Epithelial cell of esophagus (primary cell): Measurements from ENCODE around the gene FKBP5.

Source experiments
- DNase-seq: peaks from one replicate; pipeline ENCODE4 v3.0.0; 2010; ENCODE audit warnings: low read depth
- H3K4me3 ChIP-seq: 2 replicates; pipeline ENCODE4 v1.5.1; 2011; ENCODE audit warnings: mild to moderate bottlenecking, low read length, control low read depth
- CTCF ChIP-seq: IDR thresholded peaks from 2 replicates; pipeline ENCODE4 v1.5.1; 2011; ENCODE audit warnings: low read depth, mild to moderate bottlenecking, low read length, control low read depth, inconsistent platforms; ENCODE audit not compliant: insufficient read depth; ENCODE audit errors: missing control alignments

Gene FKBP5

GRCh38 chr6:35592178-35592577, 96.5 kb downstream of the FKBP5 start:
- no peak for DNase-seq
- no peak for TF ChIP-seq CTCF
- H3K4me3 ChIP-seq = no peak overlapping the region

DNA sequence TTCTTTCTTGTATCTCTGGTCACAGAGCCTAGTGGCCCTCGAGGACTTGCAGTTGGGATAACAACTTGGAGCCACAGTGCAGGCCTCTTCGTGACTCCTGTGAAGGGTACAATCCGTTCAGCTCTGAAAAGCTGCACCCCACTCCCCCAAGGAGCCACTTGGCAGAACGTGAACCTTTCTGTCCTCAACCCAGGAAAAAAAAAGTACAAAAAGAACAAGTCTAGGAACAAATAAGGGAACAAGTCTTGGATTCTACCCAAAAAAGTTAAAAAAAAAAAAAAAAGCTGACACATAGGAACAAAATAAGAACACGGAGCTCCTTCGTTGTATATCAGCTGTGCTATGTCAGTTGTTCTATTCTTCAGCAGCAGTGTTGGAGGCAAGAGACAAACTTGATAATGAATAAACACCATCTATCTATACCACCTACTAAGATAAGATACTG, 98.1 kb downstream of the FKBP5 start:
- DNase-seq = no peak
- TF ChIP-seq CTCF = no peak

GRCh38 chr6:35589904-35590303, 98.8 kb downstream of the FKBP5 start:
- DNase-seq = no peak
- no peak for TF ChIP-seq CTCF

More for the DNA sequence above, 98.1 kb downstream of the FKBP5 start:
- no peak overlapping the region for H3K4me3 ChIP-seq

DNA sequence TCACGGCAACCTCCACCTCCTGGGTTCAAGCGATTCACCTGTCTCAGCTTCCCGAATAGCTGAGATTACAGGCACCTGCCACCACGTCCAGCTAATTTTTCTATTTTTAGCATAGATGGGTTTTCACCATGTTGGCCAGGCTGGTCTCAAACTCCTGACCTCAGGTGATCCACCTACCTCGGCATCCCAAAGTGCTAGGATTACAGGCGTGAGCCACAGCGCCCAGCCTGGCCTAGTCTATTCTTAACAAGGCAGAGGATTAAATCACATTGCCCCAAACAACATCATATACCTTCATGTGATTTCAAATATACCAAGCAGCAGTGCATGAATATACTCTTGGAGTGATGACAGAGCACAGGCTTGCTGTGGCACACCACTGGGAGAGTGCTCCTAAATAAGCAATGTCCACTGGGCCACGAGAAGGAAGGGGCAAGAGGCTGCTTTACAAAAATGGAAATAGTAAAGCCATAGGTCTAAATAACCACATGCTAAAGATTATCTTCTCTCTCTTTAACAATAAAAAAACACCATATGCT, 99.4 kb downstream of the FKBP5 start:
- no peak for DNase-seq
- H3K4me3 ChIP-seq = no peak overlapping the region
- no peak for TF ChIP-seq CTCF

More at GRCh38 chr6:35589904-35590303, 98.8 kb downstream of the FKBP5 start:
- H3K4me3 ChIP-seq = no peak overlapping the region

DNA sequence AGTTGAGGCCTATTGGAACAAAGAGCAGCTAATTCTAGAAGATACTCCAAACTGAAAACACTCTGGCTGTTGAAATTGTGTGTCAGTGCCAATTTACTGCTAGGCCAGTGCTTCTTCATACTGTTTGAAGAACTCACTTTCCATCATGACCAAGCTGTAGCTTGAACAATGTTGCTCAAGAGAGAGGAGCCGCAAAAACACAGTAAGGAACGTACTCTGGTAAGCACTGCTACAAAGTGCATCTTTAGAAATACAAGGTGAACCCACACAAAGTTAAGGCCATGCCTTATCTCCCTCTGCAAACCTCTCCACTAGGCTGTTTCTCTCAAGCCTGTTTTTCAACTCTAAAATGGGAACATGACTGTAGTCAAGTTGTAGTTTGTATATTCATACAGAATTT, 101.5 kb downstream of the FKBP5 start:
- DNase-seq = no peak
- TF ChIP-seq CTCF = no peak

DNA sequence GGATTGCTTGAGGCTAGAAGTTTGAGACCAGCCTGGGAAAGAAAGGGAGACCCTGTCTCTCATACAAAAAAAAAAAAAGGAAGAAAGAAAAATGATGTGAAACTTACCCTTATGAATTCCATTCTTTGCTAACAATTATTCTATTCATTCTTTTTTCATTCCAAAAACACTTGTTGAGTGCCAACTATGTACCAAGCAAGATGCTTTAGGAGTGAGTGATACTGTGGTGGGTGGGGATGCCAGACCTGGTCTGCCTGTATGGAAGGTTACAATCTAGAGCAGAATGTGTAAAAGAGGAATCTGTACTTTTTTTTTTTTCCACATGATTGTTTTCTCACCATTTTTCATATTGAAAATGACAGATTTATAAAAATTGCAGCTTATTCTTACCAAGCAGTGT, 102.2 kb downstream of the FKBP5 start:
- no peak for DNase-seq

More for the DNA sequence above, 101.5 kb downstream of the FKBP5 start:
- no peak overlapping the region for H3K4me3 ChIP-seq

More for the DNA sequence above, 102.2 kb downstream of the FKBP5 start:
- no peak overlapping the region for H3K4me3 ChIP-seq
- no peak for TF ChIP-seq CTCF
